ENCODE results near the gene ZNF628. TPM values are rescaled to one million over a fixed set of nuclear protein-coding genes. Genes with fewer than 3 reads are reported as not detected.
A peak's percentile ranks its signal among the peaks of the same experiment; 100 is the strongest.
"Not testable (repeated sequence)": the region's sequence is repeated elsewhere in the genome, so short reads cannot be mapped to it uniquely, and the experiment has no call there.

The ZNF628 gene
- total RNA-seq, 2 donors from 2014 or later, result 7.9 to 9.0 TPM

DNA sequence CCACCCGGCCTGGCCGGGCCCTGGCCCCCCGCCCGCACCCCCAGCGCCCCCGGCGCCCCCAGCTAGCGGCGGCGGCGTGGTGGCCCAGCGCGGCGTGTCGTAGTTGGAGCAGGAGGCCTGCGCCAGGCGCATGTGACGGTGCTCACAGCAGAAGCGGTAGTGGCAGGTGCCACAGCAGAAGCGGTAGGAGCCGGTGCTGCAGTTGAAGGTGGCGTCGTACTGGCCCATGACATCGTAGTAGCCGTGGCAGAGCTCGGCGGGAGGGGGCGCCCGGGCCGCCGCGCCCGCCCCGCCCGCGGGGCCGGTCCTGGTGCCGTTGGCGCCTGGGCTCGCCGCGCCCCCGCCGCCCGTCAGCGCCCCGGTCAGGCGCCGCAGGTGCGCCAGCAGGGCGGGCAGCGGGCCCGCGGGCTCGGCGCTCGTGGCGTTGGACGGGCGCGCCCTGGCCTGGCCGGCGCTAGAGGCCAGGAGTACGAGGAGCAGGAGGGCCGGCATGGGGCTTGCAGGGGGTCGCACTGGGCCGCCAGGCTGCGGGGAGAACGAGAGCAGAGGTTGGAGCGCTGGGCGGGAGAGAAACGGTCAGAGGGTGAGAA lies 34.0 kb upstream of the ZNF628 start:
- H3K36me3 Mint-ChIP-seq (ENCODE audit: insufficient read depth in 2 of 2), result peaks cover 5 to 6% of the 10 kb centered on the region in 2 donors
- peaks cover 65% of the 10 kb centered on the region for H3K27me3 Mint-ChIP-seq (ENCODE audit: low read depth)
- peaks cover 0 to 2% of the 10 kb centered on the region in 2 donors for H3K9me3 Mint-ChIP-seq
- H3K4me3 Mint-ChIP-seq, result peak overlapping the region in 1 of 2 donors; percentile 44
- peaks cover 25% of the 10 kb centered on the region for H3K4me1 Mint-ChIP-seq (ENCODE audit: low read depth)
- DNase-seq, result peak in 1 of 2 donors; percentile 34
- H3K27ac Mint-ChIP-seq, result no peak overlapping the region
- peak; percentile 39 to 47 for ATAC-seq (replicated peaks in 1 of 2)

DNA sequence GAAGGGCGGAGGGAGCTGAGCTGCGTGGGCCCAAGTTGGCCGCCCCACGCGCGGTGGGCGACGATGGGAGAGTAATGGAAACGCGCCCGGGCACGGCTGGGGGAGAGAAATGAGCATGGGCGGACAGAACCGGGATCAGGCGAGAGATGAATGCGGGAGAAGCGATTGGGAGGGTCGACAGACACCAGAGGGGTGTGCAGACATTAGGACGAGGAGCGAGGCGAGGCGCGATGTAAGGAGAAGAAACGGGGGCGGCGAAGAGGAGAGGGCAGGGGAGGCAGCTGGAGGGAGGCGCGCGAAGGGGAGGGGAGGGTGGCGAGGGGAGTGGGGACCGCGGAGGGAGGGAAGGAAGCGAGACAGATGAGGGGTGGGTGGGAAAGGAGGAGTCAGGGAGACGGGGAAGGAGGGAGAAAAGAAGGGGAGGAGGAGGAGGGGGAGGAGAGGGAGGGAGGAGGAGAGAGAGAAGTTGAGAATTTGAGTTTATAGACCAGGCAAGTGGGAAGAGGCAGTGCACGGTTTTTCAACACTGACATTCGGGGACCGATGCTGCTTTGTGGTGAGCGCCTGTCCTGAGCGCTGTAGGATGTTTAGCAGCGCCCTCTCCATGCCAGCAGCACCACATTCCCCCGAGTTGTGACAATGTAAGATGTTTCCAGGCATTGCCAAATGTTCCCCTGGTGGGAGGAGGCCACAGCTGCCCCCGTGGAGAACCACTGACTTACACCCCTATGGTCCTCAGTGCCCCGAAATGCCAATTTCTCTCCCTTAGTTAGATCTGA lies 33.2 kb upstream of the ZNF628 start, which contains the start of gene SHISA7:
Gene SHISA7, minus strand, starts transcription at position 256 of the 779 bp plus-strand sequence. CDS start 437 bp downstream, outside the sequence.
- ATAC-seq (replicated peaks in 1 of 2), result no peak
- Mint-ChIP-seq H3K9me3 (peaks cover 0 to 2% of the 10 kb centered on the region in 2 donors), H3K27me3 (ENCODE audit: low read depth) (peaks cover 62% of the 10 kb centered on the region), H3K4me3 (peak within 1 kb of the TSS; percentile 44 to 53), H3K36me3 (ENCODE audit: insufficient read depth in 2 of 2) (peaks cover 5 to 6% of the 10 kb centered on the region in 2 donors), H3K27ac (no peak within 1 kb of the TSS), H3K4me1 (ENCODE audit: low read depth) (peaks cover 25% of the 10 kb centered on the region)
- DNase-seq, result no peak

DNA sequence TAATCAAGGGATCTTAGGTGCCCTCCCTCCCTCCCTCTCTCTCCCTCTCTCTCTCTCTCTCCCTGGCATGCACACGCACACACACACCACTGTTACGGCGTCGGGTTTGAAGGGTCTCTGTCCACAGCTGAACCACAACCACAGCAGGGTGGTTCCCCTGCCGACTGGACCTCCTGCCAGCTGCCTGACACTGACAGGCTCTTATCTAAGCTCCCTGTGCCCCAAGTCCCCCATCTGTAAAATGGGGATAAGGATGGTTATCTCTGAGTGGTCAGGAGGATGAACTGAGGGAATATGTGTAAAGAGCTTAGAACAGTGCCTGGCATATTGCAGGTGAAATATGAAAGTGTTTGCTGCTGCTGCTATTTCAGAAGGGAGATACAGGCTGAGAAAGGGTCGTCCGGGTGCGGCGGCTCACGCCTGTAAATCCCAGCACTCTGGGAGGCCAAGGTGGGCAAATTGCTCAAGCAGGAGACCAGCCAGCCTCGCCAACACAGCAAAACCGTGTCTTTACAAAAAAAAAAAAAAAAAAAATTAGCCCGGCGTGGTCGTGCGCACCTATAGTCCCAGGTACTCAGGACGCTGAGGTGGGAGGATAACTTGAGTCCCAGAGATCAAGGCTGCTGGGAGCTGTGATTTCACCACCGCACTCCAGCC lies 32.5 kb upstream of the ZNF628 start:
- peaks cover 58% of the 10 kb centered on the region for H3K27me3 Mint-ChIP-seq (ENCODE audit: low read depth)
- peaks cover 0 to 2% of the 10 kb centered on the region in 2 donors for H3K9me3 Mint-ChIP-seq
- peaks cover 25% of the 10 kb centered on the region for H3K4me1 Mint-ChIP-seq (ENCODE audit: low read depth)
- DNase-seq, result no peak
- ATAC-seq (replicated peaks in 1 of 2), result no peak
- H3K36me3 Mint-ChIP-seq (ENCODE audit: insufficient read depth in 2 of 2), result peaks cover 5 to 6% of the 10 kb centered on the region in 2 donors
- no peak overlapping the region for H3K27ac Mint-ChIP-seq
- no peak overlapping the region for H3K4me3 Mint-ChIP-seq

DNA sequence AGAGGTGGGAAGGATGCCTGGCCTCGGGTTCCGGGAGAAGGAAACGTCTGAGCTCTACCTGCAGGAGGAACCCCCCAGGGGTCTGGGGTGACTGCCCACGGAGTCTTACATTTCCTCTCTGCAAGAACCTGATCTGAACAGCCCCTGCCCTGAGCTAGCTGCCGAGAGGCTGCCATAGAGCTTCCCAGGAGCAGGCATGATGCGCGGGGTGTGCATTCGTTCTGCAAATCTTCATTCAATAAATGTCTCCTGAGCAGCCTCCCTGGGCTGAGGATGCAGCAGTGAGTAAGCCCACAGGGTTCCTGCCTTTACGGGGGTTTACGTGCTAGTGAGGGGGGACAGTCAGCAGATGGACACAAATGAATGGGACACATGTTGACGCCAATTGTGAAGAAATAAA lies 31.8 kb upstream of the ZNF628 start:
- H3K4me3 Mint-ChIP-seq, result no peak overlapping the region
- ATAC-seq (replicated peaks in 1 of 2), result no peak
- H3K27me3 Mint-ChIP-seq (ENCODE audit: low read depth), result peaks cover 51% of the 10 kb centered on the region
- peaks cover 25% of the 10 kb centered on the region for H3K4me1 Mint-ChIP-seq (ENCODE audit: low read depth)
- H3K36me3 Mint-ChIP-seq (ENCODE audit: insufficient read depth in 2 of 2), result peaks cover 5 to 6% of the 10 kb centered on the region in 2 donors
- no peak overlapping the region for H3K27ac Mint-ChIP-seq
- no peak for DNase-seq
- H3K9me3 Mint-ChIP-seq, result peaks cover 0 to 2% of the 10 kb centered on the region in 2 donors

DNA sequence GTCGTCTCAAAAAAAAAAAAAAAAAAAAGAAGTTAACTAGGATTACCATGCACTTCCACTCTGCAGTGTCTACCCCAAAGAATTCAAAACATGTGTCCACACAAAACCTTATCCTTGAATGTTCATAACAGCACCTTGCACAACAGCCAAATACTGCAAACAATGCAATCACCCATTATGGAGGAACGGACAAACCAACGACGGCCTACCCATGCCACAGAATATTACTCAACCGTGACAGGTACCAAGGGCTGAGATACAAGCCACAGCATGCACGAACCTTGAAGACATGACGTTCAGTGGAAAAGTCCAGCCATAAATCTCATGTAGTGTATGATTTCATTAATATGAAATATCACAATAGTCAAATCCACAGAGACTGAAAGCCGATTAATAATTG lies 30.4 kb upstream of the ZNF628 start:
- H3K27me3 Mint-ChIP-seq (ENCODE audit: low read depth), result peaks cover 40% of the 10 kb centered on the region
- DNase-seq, result no peak

DNA sequence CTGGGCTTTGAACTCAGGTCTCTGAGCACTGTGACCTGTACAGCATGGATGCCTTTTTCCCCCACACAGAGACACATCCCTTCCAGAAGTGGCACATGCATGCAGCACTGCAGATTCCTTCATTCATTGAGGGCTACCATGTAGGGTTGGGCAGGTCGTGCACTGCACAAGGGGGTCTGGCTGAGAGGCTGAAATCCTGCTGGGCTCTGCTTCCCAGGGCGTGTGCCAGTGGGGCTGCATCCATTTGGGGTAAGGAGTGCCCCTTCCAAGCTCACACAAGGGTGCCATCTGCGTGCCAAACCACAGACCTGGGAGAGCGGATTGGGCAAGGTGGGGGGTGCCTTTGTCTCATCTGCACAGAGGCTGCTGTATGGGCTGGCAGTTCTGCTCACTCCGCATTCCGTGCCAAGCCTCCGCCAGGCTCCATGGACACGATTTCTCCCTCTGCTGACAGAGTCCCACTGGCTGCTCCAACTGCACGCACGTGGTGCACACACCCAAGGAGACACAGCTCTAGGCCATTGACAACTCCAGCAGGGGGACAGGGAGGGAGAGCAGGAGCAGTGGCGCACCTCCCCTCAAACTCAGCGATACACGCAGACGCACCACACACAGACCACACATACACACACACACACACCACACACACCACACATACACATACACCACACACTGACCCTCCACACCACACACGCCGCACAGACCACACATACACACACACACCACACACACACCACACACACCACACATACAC lies 28.8 kb upstream of the ZNF628 start:
- Mint-ChIP-seq H3K36me3 (ENCODE audit: insufficient read depth in 2 of 2) (peaks cover 0 to 2% of the 10 kb centered on the region in 2 donors), H3K27me3 (ENCODE audit: low read depth) (peaks cover 39% of the 10 kb centered on the region), H3K27ac (no peak overlapping the region), H3K9me3 (no peaks in the 10 kb centered on the region), H3K4me1 (ENCODE audit: low read depth) (peaks cover 17% of the 10 kb centered on the region), H3K4me3 (no peak overlapping the region)
- DNase-seq (no peak), ATAC-seq (replicated peaks in 1 of 2) (peak; percentile 15 to 31)

More for the DNA sequence above, 30.4 kb upstream of the ZNF628 start:
- peaks cover 3 to 5% of the 10 kb centered on the region in 2 donors for H3K36me3 Mint-ChIP-seq (ENCODE audit: insufficient read depth in 2 of 2)
- no peak for ATAC-seq (replicated peaks in 1 of 2)
- no peak overlapping the region for H3K4me3 Mint-ChIP-seq
- H3K27ac Mint-ChIP-seq, result no peak overlapping the region
- peaks cover 21% of the 10 kb centered on the region for H3K4me1 Mint-ChIP-seq (ENCODE audit: low read depth)
- H3K9me3 Mint-ChIP-seq, result no peaks in the 10 kb centered on the region

DNA sequence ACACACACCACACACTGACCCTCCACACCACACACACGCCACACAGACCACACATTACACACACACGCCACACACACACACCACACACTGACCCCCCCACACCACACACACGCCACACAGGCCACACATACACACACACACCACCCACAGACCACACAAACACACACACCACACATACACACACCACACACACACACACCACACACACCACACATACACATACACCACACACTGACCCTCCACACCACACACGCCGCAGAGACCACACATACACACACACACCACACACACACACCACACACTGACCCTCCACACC lies 28.3 kb upstream of the ZNF628 start:
- H3K4me3 Mint-ChIP-seq; ATAC-seq (replicated peaks in 1 of 2); H3K9me3 Mint-ChIP-seq; H3K27ac Mint-ChIP-seq; DNase-seq; H3K36me3 Mint-ChIP-seq (ENCODE audit: insufficient read depth in 2 of 2): not testable (repeated sequence)
- Mint-ChIP-seq H3K4me1 (ENCODE audit: low read depth) (peaks cover 13% of the 10 kb centered on the region), H3K27me3 (ENCODE audit: low read depth) (peaks cover 36% of the 10 kb centered on the region)

DNA sequence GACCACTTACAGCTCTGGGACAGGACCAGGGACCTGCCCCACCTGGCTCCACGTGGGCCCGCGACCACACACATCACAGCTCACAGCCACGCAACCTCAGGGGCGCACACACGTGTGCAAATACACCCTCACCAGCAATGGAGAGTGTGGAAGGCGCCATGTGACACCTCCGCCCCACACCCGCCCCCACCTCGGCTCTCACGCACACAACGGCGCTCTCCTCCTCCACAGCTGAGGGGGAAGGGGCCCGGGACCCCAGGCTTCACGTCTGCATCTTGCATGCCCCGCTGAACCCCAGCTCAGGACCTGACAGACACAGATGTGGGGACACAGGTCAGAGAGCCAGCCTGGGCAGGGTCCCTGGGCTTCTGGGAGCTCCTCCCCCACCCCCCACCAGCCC lies 26.9 kb upstream of the ZNF628 start:
- peaks cover 5% of the 10 kb centered on the region for H3K4me1 Mint-ChIP-seq (ENCODE audit: low read depth)

DNA sequence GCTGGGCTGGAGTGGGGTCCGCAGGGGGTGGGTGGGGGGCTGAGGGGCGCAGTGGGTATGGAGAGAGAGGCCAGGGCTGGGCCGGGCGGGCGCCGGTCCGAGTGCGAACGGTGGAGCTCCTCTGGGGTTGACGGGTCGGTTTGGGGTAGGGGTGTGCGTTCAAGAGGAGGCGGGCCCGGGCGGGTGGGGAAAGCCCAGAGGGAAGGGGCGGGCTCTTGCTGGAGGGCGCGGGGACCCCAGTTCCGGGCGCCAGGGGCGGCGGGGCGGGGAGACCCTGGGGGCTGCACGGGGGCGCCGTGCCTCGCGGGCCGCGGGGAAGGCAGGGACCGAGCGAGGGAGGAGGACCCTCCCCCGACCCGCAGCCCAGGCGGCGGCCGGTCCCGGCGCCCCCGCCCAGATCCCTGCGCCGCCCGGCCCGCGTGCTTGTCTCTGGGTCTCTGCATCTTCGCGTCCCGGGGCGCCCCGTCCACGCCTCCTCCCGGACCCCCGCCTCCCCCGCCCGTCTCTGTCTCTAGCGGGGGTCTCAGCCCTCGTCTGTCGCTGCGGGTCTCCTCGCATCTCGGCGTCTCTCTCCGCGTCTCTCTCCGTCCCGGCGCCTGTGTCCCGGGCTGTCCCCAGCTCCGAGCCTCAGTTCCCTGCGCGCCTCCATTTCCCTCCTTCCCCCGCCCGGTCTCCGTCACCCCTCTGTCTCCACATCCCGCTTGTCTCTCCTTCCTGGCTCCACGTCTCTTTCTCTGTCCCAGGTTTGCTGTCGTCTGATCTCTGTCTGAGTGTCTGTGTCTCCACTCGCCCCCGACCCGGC lies 25.1 kb upstream of the ZNF628 start:
- H3K9me3 Mint-ChIP-seq, result no peaks in the 10 kb centered on the region
- ATAC-seq (replicated peaks in 1 of 2) (peak; percentile 33 to 36), DNase-seq (no peak)
- H3K27ac Mint-ChIP-seq, result no peak overlapping the region
- peak overlapping the region; percentile 80 to 81 for H3K4me3 Mint-ChIP-seq
- H3K4me1 Mint-ChIP-seq (ENCODE audit: low read depth), result peaks cover 5% of the 10 kb centered on the region
- H3K36me3 Mint-ChIP-seq (ENCODE audit: insufficient read depth in 2 of 2), result peaks cover 4 to 7% of the 10 kb centered on the region in 2 donors
- peaks cover 20% of the 10 kb centered on the region for H3K27me3 Mint-ChIP-seq (ENCODE audit: low read depth)

More for the DNA sequence above, 26.9 kb upstream of the ZNF628 start:
- no peak for ATAC-seq (replicated peaks in 1 of 2)
- no peak overlapping the region for H3K27ac Mint-ChIP-seq
- H3K27me3 Mint-ChIP-seq (ENCODE audit: low read depth), result peaks cover 34% of the 10 kb centered on the region
- peaks cover 2 to 7% of the 10 kb centered on the region in 2 donors for H3K36me3 Mint-ChIP-seq (ENCODE audit: insufficient read depth in 2 of 2)
- DNase-seq, result no peak
- H3K9me3 Mint-ChIP-seq, result no peaks in the 10 kb centered on the region
- no peak overlapping the region for H3K4me3 Mint-ChIP-seq

DNA sequence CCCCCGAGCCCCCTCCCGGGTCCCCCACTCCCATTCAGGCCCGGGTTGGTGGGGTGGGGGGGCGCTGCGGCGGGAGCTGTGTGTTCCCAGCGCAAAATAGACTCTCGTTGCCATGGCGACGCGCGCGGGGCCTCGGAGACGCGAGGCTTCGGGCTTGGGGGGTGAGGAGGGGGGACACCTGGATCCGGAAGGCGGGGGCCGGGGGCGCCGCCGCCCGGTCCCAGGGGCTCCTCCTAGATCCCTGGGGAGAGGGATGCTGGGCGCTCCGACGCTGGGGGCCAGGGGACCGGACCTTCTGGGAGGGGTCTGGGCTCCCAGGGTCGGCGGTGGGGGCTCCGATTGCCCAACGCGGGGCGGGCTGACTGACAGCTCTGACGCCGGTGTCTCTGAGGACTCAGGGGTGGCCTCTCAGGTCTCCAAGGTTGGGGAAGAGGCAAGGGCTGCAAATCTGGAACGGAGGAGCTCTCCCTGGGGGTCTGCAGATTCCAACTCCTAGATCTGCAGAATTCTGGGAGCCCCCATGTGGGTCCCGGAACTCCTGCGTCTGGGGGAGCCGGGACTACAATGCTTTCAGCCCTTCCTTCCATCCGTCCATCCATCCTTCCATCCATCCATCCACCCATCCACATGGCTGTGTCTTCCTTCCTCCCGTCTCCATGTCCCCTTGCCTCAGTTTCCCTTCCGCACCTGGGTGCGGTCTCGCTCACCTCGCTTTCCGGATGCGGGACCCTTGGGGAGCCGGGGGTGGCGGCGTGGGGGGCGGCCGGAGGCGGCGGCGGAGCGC lies 24.3 kb upstream of the ZNF628 start:
- Mint-ChIP-seq H3K4me3 (peak overlapping the region; percentile 80 to 81), H3K9me3 (no peaks in the 10 kb centered on the region), H3K4me1 (ENCODE audit: low read depth) (peaks cover 5% of the 10 kb centered on the region), H3K36me3 (ENCODE audit: insufficient read depth in 2 of 2) (peaks cover 4 to 7% of the 10 kb centered on the region in 2 donors), H3K27me3 (ENCODE audit: low read depth) (peaks cover 20% of the 10 kb centered on the region), H3K27ac (no peak overlapping the region)
- ATAC-seq (replicated peaks in 1 of 2), result no peak
- DNase-seq, result no peak

DNA sequence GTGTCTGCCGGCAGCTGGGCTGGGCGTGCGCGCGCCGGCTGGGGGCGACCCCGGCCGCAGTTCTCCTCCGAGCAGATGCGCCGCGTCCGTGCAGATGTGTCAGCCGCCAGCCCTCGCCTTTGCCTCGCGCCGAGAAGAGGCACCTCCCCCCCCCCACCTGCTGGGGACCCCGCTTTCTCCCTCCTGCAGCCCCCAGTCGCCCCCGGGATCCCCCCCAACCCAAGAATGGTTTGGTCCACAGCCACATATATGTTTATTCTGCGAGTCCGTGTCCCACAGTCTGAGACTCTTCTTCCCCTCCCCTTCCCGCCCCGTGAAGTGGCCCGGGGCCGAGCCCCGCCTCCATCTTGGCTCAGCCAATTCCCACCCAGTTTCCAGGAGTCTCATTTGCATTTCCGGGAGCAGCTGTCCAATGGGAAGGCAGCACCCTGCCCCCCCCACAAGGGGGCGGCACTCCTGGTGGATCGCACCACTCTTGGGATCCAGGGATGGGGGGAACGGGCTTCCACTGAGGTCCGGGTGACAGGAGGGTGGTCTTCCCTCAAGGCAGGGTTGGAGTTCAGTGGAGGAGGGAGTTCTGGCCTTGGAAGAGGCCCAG lies 23.6 kb upstream of the ZNF628 start:
- peaks cover 20% of the 10 kb centered on the region for H3K27me3 Mint-ChIP-seq (ENCODE audit: low read depth)
- no peaks in the 10 kb centered on the region for H3K9me3 Mint-ChIP-seq
- no peak overlapping the region for H3K27ac Mint-ChIP-seq
- H3K36me3 Mint-ChIP-seq (ENCODE audit: insufficient read depth in 2 of 2), result peaks cover 4 to 7% of the 10 kb centered on the region in 2 donors
- peak overlapping the region in 1 of 2 donors; percentile 59 for H3K4me3 Mint-ChIP-seq
- peak; percentile 41 to 43 for DNase-seq
- ATAC-seq (replicated peaks in 1 of 2), result peak; percentile 56
- peaks cover 5% of the 10 kb centered on the region for H3K4me1 Mint-ChIP-seq (ENCODE audit: low read depth)

Measured in activated T-cell treated with anti-CD3 and anti-CD28 coated beads, Interleukin-2, amount 50 U/mL, for 72 hours (primary cell).